HG02623 (cell line): ENCODE measurements around the gene BCKDK.
"Not testable (repeated sequence)": the region's sequence is repeated elsewhere in the genome, so short reads cannot be mapped to it uniquely, and the experiment has no call there.

Experiments used
- ATAC-seq: cut with Tn5 transposase; IDR thresholded peaks from one replicate; pipeline ENCODE4 v1.9.1; 2021; ENCODE audit warnings: moderate library complexity; ENCODE audit not compliant: unreplicated experiment

The BCKDK gene

GRCh38 chr16:31118223-31119155 lies 10.3 kb downstream of the BCKDK start:
- ATAC-seq = no peak

DNA sequence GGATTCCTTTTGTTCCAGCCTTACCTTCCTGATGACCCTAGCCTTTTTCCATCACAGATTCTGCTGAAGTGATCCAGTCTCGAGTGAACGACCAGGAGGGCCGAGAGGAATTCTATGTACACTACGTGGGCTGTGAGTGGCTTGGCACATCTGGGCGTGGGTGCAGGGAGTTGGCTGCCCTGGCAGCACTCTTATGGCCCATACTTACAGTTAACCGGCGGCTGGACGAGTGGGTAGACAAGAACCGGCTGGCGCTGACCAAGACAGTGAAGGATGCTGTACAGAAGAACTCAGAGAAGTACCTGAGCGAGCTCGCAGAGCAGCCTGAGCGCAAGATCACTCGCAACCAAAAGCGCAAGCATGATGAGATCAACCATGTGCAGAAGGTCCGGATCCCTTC lies 11.9 kb downstream of the BCKDK start:
- ATAC-seq = no peak

- ATAC-seq = no peak
Measured at GRCh38 chr16:31125844-31126243, 17.7 kb downstream of the BCKDK start.

GRCh38 chr16:31127182-31127581 lies 19.0 kb downstream of the BCKDK start:
- ATAC-seq = no peak

GRCh38 chr16:31128711-31129567 lies 20.8 kb downstream of the BCKDK start:
- ATAC-seq = no peak

- no peak for ATAC-seq
Measured at GRCh38 chr16:31129568-31130335, 21.6 kb downstream of the BCKDK start.

DNA sequence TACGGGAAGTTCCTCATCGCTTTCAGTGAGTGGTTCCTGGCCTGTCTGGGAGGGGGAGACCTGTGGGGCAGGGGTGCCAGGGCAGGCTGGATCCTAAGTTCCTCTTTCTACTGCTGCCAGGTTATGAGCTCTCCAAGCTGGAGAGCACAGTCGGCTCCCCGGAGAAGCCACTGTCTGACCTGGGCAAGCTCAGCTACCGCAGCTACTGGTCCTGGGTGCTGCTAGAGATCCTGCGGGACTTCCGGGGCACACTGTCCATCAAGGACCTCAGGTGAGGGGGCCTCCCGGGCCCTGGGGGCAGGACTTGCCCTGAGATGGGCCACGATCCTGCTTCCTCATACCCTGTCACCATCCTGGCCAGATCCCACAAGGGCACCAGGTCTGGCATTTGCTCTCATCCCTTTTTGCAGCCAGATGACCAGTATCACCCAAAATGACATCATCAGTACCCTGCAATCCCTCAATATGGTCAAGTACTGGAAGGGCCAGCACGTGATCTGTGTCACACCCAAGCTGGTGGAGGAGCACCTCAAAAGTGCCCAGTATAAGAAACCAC lies 22.2 kb downstream of the BCKDK start:
- no peak for ATAC-seq

GRCh38 chr16:31130899-31131298 lies 22.7 kb downstream of the BCKDK start:
- no peak for ATAC-seq

DNA sequence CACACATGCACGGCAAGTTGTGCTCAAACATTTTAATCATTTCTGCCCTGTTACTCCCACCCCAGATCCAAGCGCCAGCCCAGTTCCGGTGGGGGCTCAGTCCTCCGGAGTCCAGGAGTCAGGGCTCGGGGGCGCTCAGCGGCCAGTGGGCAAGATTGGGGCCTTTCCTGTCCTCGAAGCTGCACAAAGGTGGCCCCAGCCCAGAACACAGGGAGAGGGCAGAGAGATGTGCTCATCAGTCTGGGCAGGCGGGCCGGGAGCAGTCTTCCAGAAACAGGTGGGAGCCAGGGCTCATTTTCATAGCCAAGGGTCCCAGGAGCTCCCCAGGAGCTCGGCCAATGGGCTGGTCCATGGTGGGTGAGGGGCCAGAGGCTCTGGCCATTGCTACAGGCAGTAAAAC lies 23.2 kb downstream of the BCKDK start:
- ATAC-seq = no peak

DNA sequence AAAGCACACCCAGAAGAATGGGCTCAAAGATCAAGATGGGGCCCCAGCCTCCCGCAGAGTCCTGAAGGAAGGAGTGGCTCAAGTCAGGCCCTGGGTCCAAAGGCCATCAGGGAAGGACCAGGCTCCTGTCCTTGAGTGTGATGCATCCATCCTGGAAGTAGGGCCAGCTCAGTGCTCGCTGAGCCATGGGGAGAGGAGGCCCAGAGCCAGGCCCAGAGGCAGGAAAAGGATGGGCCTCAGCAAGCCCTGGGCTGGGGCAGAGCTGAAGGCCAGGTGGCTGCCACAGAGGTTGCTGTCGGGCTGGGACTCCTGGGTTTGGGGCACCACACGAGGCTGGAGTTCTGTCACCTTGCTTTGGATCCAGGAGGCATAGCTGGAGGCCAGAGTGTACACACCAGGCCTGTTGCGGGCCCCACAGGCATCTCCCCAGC lies 23.7 kb downstream of the BCKDK start:
- ATAC-seq = no peak

GRCh38 chr16:31132303-31132979 lies 24.3 kb downstream of the BCKDK start:
- ATAC-seq = no peak

- ATAC-seq = no peak
Measured at GRCh38 chr16:31133046-31133501, 24.9 kb downstream of the BCKDK start.

- no peak for ATAC-seq
Measured at GRCh38 chr16:31134091-31134571, 25.9 kb downstream of the BCKDK start.

DNA sequence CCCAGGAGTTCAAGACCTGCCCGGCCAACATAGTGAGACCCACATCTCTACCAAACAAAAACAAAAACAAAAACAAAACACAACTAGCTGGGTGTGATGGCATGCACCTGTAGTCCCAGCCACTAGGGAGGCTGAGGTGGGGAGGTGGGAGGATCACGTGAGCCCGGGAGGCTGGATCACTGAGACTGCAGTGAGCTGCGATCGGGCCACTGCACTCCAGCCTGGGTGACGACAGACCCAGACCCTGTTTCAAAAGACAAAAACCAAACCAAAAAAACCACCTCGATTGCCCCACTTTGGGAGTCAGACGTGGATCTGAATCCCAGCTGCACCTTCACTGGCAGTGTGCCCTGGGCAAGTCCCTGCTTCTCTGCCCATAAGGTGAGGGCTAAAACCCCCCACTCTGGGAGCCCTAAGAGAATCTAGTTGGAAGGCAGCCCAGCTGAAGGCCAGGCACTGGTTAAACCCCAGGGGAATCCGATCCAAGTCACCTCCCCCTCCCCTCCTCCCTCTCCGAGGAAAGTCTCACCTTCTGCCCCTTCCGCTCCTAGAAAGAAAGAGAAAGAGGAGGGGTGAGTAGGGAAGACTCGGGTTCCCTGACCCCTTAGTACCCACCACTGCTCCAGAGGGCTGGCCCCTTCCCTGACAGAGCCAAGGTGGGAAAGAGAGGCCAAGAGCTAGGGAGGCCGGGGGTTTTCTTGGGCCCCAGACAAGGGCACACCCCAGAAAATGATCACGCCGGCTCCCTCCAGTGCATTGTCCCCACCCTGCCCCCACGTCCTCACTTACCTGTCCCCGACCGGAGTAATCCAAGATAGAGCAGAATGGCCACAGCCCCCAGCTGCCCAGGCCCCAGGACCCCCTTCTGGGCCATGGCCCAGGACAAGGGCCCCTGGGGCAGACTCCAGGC lies 26.7 kb downstream of the BCKDK start:
- ATAC-seq = no peak

- ATAC-seq = no peak
Measured at GRCh38 chr16:31135535-31136286, 27.5 kb downstream of the BCKDK start, which contains the start of gene PRSS8. Gene PRSS8 (minus strand): TSS chr16:31135727. CDS start chr16:31135498, 229 bp downstream.

GRCh38 chr16:31136287-31136662 lies 28.1 kb downstream of the BCKDK start:
- no peak for ATAC-seq

- not testable (repeated sequence) for ATAC-seq
Measured at GRCh38 chr16:31136822-31137499, 28.8 kb downstream of the BCKDK start.
